IMR-90 (cell line): ENCODE data around the gene PITX2.

Experiments
- BHLHE40 ChIP-seq: fragments of 150-350 bp; IDR thresholded peaks from 2 replicates; pipeline ENCODE4 v1.6.1; 2016; ENCODE audit warnings: mild to moderate bottlenecking, low read depth, low read length
- CEBPB ChIP-seq: IDR thresholded peaks from 2 replicates; pipeline ENCODE4 v1.6.1; 2012; ENCODE audit warnings: low read depth, low read length, improper control_type of control experiment
- CHD1 ChIP-seq: IDR thresholded peaks from 2 replicates; pipeline ENCODE4 v1.6.1; 2012; ENCODE audit warnings: low read depth, low read length, improper control_type of control experiment
- CTCF ChIP-seq: conservative IDR thresholded peaks from 2 replicates; pipeline ENCODE4 v1.5.1; 2012; ENCODE audit warnings: mild to moderate bottlenecking, low read depth, low read length, improper control_type of control experiment
- ELK1 ChIP-seq: fragments of 150-350 bp; IDR thresholded peaks from 2 replicates; pipeline ENCODE4 v1.6.1; 2016; ENCODE audit warnings: low read depth, mild to moderate bottlenecking, low read length, moderate library complexity, borderline replicate concordance
- FOS ChIP-seq: fragments of 150-350 bp; IDR thresholded peaks from 2 replicates; pipeline ENCODE4 v1.6.1; 2016; ENCODE audit warnings: low read depth, low read length
- MAFK ChIP-seq: IDR thresholded peaks from 2 replicates; pipeline ENCODE4 v1.6.1; 2012; ENCODE audit warnings: low read depth, low read length, improper control_type of control experiment
- MXI1 ChIP-seq: IDR thresholded peaks from 2 replicates; pipeline ENCODE4 v1.6.1; 2012; ENCODE audit warnings: low read depth, mild to moderate bottlenecking, low read length, moderate library complexity, borderline replicate concordance
- NFE2L2 ChIP-seq: fragments of 150-350 bp; IDR thresholded peaks from 2 replicates; pipeline ENCODE4 v1.6.1; 2016; ENCODE audit warnings: low read depth, mild to moderate bottlenecking, low read length
- POLR2A ChIP-seq: IDR thresholded peaks from 2 replicates; pipeline ENCODE4 v1.6.1; 2012; ENCODE audit warnings: mild to moderate bottlenecking, low read depth, low read length
- RCOR1 ChIP-seq: IDR thresholded peaks from 2 replicates; pipeline ENCODE4 v1.6.1; 2012; ENCODE audit warnings: mild to moderate bottlenecking, low read length, improper control_type of control experiment; ENCODE audit not compliant: insufficient replicate concordance
- RFX5 ChIP-seq: IDR thresholded peaks from 2 replicates; pipeline ENCODE4 v1.8.0; 2012; ENCODE audit warnings: low read depth, mild to moderate bottlenecking, low read length, moderate library complexity
- SMC3 ChIP-seq: fragments of 150-350 bp; IDR thresholded peaks from 2 replicates; pipeline ENCODE4 v1.6.1; 2016; ENCODE audit warnings: low read depth, mild to moderate bottlenecking, antibody characterized with exemption, low read length, moderate library complexity
- USF2 ChIP-seq: fragments of 150-350 bp; IDR thresholded peaks from 2 replicates; pipeline ENCODE4 v1.6.1; 2017; ENCODE audit warnings: mild to moderate bottlenecking, antibody characterized with exemption, low read length, low read depth

GRCh38 chr4:110644008-110644407 lies 21.1 kb upstream of the PITX2 start:
- TF ChIP-seq CTCF = no peak
- TF ChIP-seq FOS = no peak
- TF ChIP-seq CEBPB = no peak
- TF ChIP-seq SMC3 = no peak
- TF ChIP-seq USF2 = no peak
- no peak for TF ChIP-seq POLR2A
- no peak for TF ChIP-seq NFE2L2
- no peak for TF ChIP-seq MXI1
- TF ChIP-seq RCOR1 = no peak
- TF ChIP-seq RFX5 = no peak
- no peak for TF ChIP-seq CHD1
- no peak for TF ChIP-seq ELK1
- no peak for TF ChIP-seq BHLHE40
- TF ChIP-seq MAFK = no peak
